ENCODE results near the gene NLGN1. TPM values are rescaled to one million over a fixed set of nuclear protein-coding genes. Genes with fewer than 3 reads are reported as not detected.

The NLGN1 gene
- total RNA-seq, 1 experiment from 2014 or later, result 0.85 TPM

DNA sequence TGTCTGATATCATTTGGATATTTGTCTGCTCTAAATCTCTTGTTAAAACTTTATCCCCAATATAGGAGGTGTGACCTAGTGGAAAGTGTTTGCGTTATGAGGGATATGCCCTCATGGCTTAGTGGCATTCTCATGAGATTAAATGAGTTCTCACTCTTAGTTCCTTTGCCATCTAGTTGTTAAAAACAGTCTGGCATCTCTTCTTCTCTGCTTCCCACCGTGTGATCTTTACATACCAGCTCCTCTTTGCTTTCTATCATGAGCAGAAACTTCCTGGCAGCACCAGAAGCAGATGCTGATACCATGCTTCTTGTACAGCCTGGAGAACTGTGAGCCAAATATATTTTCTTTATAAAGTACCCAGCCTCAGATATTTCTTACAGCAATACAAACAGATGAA lies 33.0 kb downstream of the NLGN1 start:
- POLR2A ChIA-PET, result no interaction called here
- Histone ChIP-seq H3K4me3 (ENCODE audit: low read depth in 2 of 2, low read length in 2 of 2) (no peak overlapping the region), H3K9me3 (ENCODE audit: control insufficient read depth, insufficient read depth, low read depth, low read length) (peaks cover 13% of the 10 kb centered on the region), H3K27me3 (ENCODE audit: control insufficient read depth, insufficient read depth, low read length) (no peaks in the 10 kb centered on the region), H3K4me1 (ENCODE audit: control insufficient read depth, insufficient read depth, low read length) (no peaks in the 10 kb centered on the region), H3K27ac (ENCODE audit: low read length) (no peak overlapping the region), H3K36me3 (ENCODE audit: control insufficient read depth, insufficient read depth, low read length) (no peaks in the 10 kb centered on the region)
- ATAC-seq (no peak), DNase-seq (ENCODE audit: low read depth, low spot score) (no peak)
- intact Hi-C loops (cut with micrococcal nuclease; ENCODE audit: unreplicated experiment), result no loop called here
- no peak for TF ChIP-seq SIN3A (IDR thresholded peaks at IDR 0.05; ENCODE audit: borderline replicate concordance, insufficient read depth, low read depth, low read length)
- TF ChIP-seq, protein P1, sequence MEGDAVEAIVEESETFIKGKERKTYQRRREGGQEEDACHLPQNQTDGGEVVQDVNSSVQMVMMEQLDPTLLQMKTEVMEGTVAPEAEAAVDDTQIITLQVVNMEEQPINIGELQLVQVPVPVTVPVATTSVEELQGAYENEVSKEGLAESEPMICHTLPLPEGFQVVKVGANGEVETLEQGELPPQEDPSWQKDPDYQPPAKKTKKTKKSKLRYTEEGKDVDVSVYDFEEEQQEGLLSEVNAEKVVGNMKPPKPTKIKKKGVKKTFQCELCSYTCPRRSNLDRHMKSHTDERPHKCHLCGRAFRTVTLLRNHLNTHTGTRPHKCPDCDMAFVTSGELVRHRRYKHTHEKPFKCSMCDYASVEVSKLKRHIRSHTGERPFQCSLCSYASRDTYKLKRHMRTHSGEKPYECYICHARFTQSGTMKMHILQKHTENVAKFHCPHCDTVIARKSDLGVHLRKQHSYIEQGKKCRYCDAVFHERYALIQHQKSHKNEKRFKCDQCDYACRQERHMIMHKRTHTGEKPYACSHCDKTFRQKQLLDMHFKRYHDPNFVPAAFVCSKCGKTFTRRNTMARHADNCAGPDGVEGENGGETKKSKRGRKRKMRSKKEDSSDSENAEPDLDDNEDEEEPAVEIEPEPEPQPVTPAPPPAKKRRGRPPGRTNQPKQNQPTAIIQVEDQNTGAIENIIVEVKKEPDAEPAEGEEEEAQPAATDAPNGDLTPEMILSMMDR (IDR thresholded peaks at IDR 0.05), result no peak
- TF ChIP-seq, protein P2, sequence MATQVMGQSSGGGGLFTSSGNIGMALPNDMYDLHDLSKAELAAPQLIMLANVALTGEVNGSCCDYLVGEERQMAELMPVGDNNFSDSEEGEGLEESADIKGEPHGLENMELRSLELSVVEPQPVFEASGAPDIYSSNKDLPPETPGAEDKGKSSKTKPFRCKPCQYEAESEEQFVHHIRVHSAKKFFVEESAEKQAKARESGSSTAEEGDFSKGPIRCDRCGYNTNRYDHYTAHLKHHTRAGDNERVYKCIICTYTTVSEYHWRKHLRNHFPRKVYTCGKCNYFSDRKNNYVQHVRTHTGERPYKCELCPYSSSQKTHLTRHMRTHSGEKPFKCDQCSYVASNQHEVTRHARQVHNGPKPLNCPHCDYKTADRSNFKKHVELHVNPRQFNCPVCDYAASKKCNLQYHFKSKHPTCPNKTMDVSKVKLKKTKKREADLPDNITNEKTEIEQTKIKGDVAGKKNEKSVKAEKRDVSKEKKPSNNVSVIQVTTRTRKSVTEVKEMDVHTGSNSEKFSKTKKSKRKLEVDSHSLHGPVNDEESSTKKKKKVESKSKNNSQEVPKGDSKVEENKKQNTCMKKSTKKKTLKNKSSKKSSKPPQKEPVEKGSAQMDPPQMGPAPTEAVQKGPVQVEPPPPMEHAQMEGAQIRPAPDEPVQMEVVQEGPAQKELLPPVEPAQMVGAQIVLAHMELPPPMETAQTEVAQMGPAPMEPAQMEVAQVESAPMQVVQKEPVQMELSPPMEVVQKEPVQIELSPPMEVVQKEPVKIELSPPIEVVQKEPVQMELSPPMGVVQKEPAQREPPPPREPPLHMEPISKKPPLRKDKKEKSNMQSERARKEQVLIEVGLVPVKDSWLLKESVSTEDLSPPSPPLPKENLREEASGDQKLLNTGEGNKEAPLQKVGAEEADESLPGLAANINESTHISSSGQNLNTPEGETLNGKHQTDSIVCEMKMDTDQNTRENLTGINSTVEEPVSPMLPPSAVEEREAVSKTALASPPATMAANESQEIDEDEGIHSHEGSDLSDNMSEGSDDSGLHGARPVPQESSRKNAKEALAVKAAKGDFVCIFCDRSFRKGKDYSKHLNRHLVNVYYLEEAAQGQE (IDR thresholded peaks at IDR 0.05; ENCODE audit: insufficient read depth in 1 of 2, low read depth in 2 of 2, low read length in 1 of 2), result no peak
- TF ChIP-seq POLR2AphosphoS5 (IDR thresholded peaks at IDR 0.05; ENCODE audit: low read depth, low read length), result no peak
- in situ Hi-C loops (cut with HindIII; ENCODE audit: low pct_unique_long_range_greater_than_20kb, low sequenced_read_pairs), result no loop called here
- CTCF ChIA-PET, result no interaction called here
- BruUV-seq (replicated peaks), result no TSS peak

DNA sequence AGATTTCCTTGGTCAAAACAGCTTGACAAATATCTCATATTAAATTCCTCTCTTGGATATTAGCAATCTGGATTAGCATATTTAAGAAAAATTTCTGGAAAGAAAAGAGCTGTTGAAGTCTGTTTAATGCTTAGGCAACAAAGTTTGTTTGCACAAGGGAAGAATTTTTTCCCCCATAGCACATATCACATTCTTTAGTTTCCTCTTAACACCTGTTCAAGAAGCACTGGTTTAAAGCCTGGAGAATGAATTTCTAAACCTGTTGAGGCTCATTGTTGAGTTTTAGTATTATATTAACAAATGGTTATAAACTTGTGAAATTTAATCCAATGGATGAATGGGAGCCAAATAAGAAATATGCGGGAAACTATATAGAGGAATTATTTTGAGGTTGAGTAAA lies 41.5 kb downstream of the NLGN1 start:
- ATAC-seq (no peak), DNase-seq (ENCODE audit: low read depth, low spot score) (no peak)
- H3K4me3 ChIP-seq (ENCODE audit: low read depth in 2 of 2, low read length in 2 of 2), result no peak overlapping the region
- H3K36me3 ChIP-seq (ENCODE audit: control insufficient read depth, insufficient read depth, low read length), result no peaks in the 10 kb centered on the region
- H3K27ac ChIP-seq (ENCODE audit: low read length), result no peak overlapping the region
- ChIA-PET CTCF (no interaction called here), POLR2A (no interaction called here)
- in situ Hi-C loops (cut with HindIII; ENCODE audit: low pct_unique_long_range_greater_than_20kb, low sequenced_read_pairs), result no loop called here
- BruUV-seq (replicated peaks), result no TSS peak
- no peaks in the 10 kb centered on the region for H3K27me3 ChIP-seq (ENCODE audit: control insufficient read depth, insufficient read depth, low read length)
- H3K9me3 ChIP-seq (ENCODE audit: control insufficient read depth, insufficient read depth, low read depth, low read length), result no peaks in the 10 kb centered on the region
- no peaks in the 10 kb centered on the region for H3K4me1 ChIP-seq (ENCODE audit: control insufficient read depth, insufficient read depth, low read length)
- intact Hi-C loops (cut with micrococcal nuclease; ENCODE audit: unreplicated experiment), result no loop called here
- TF ChIP-seq, protein P1 (IDR thresholded peaks at IDR 0.05), result no peak
- TF ChIP-seq, protein P2 (IDR thresholded peaks at IDR 0.05; ENCODE audit: insufficient read depth in 1 of 2, low read depth in 2 of 2, low read length in 1 of 2), result no peak
- TF ChIP-seq TCF7L2 (IDR thresholded peaks at IDR 0.05; ENCODE audit: low read depth, low read length) (no peak), POLR2AphosphoS5 (IDR thresholded peaks at IDR 0.05; ENCODE audit: low read depth, low read length) (no peak)

All from Panc1 (cell line).